HG03439 (cell line): ENCODE measurements around the gene MED22.
A peak's percentile ranks its signal among the peaks of the same experiment; 100 is the strongest.

ENCODE experiments used
- ATAC-seq: cut with Tn5 transposase; IDR thresholded peaks from one replicate; pipeline ENCODE4 v1.9.1; 2021; ENCODE audit warnings: mild to moderate bottlenecking, moderate library complexity; ENCODE audit not compliant: unreplicated experiment

Gene MED22

DNA sequence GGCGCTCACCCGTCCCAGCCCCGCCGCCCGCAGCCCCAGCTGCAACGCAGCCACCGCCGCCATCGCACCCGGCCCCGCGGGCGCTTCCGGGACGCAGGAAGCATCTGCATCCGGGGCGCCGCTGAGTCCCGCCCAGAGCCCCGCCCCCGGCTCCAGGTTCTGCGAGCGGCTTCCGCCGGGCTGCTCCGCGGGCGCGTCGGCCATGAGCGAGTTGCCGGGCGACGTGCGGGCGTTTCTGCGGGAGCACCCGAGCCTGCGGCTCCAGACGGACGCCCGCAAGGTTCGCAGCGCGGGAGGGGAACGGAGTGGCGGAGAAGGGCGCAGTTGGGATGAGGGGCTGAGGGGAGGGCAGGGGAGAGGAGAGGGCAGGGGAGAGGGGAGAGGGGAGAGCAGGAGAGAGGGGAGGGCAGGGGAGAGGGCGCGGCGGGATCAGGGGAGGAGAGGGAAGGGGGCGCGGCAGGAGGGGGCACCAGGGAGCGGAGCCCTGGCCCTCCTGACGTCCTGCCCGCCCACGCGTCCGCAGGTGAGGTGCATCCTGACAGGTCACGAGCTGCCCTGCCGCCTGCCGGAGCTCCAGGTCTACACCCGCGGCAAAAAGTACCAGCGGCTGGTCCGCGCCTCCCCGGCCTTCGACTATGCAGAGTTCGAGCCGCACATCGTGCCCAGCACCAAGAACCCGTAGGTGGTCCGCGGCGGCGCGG, 8.6 kb upstream of the MED22 start, which contains the start of the genes SURF1 and SURF2:
SURF1 (minus strand) TSS at position 97 of the 701 bp plus-strand sequence; CDS start at position 63, 34 bp downstream.
SURF2 (plus strand) TSS at position 160 of the 701 bp plus-strand sequence; CDS start at position 203, 43 bp downstream.
- peak; percentile 45 for ATAC-seq

DNA sequence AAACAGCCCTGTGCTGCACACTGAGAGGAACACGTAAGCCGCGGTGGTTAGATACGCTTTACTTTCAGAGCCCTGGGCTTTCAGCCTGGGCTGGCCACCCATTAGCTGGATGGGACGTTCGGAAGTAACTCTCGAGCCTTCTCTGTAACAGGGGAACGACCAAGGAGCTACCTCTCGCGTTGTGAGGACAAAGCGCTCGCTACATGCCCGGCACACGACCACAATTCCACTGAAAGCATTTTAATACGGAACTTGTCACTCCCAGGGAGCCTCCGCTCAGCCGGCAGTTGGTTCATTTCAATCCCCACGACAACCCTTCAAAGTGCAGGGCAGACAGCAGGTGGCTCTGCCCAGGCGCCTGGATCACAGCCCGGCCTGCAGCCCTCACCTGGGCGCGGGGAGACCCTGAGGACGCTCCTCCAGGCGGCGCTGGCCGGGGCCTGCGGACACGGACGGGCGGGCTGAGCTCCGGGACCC, 8.0 kb upstream of the MED22 start:
- peak; percentile 27 for ATAC-seq

DNA sequence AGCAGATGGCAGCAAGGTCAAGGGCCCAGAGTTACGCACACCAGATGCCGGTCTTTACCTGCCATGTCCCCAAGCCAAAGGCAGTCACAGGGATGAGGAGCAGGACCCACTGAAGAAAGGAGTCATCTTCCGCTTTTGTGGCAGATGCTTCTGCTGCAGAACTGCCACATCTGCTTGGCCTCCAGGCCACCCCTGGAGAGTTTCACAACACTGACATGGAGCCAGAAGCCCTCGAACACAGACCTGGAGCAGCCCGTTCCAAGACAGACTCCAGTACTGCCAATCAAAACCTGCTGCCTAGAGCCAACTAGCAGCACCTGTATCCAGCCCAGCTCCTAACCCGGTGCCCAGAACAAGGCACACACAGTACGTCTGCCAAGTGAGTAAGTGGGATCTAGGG, 6.8 kb upstream of the MED22 start:
- ATAC-seq, result no peak

DNA sequence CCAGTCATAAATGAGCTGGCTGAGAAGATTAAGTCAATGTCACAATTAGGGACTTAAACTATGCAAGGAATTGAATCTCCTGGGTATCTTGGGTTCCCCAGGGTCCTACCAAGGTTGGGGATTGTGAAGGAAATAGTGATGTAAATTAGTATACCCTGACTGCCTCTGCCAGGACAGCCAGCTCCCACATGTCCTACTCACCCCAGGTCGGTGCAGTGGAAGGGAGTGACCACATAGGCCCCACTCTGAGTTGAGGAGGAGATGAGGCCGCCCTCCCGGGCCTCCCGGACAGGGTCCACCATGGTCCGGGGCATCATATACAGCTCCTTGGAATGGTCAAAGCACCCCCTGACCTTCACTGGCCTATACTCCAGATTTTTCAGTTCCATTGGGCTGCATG, 5.6 kb upstream of the MED22 start:
- ATAC-seq, result no peak

DNA sequence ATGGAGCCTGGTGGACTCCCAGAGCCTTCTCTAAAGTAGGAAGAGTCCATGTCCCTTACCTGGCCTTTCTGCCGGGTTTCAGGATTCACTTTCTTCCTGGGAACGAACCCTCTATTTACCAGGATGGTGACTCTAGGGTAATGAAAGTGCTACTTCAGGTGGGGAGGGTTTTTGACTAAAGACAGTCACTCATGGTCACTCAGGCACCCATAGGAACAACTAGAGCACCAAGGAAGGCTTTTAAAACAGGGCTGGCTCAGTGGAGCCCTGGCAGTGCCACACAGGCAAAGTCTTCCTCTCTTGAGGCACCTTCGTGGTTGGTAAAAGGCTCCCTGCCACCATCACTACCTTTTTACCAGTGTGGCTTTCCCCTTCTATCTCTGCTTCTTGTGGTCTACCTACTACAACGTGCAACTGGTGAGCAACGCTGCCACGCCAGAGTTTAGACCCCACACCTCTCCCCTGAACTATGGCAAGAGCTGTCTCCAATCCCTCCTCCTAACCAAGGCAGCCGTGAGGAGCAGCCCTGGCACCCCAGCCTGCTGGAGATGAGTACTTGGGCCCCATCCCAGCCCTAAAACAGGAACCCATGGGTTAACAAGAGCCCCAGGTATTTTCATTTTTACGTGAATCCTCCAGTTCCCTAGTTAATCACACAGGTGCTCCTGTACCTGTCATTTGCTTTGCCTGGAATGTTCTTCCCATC, 4.9 kb upstream of the MED22 start:
- ATAC-seq, result no peak

DNA sequence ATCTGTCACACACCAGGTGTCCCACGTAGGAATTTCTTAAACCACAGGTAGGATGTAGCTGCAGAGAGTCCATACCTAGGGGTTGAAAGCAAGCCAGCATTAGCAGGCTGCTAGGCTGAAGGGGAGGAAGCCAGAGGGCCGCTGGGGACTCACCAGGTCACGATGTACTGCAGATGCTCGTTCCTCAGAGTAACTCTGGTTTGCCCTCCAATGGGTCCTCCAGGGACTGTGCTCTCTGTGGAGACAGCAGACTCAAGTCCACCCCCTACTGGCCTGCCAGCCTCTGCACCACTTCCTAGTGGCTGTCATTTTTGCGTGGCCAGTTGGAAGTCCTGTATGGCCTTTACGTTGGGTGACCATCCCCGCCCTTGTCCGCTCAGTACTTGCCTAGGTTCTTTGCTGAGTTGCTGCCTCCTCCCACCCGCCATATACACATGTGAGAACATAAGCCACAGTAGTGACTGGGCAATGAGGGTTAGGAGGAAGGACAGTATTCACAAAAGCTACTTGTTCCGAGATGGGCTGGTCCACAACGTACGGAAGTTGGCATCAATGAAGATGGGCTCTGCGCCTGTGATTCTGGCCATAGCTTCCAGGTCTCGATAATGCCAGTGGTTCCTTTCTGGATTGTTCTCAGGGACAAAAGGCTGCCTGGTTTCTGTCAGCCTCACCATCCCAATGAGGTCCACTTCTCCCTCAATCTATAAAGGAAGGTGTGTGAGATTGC, 4.1 kb upstream of the MED22 start:
- no peak for ATAC-seq

DNA sequence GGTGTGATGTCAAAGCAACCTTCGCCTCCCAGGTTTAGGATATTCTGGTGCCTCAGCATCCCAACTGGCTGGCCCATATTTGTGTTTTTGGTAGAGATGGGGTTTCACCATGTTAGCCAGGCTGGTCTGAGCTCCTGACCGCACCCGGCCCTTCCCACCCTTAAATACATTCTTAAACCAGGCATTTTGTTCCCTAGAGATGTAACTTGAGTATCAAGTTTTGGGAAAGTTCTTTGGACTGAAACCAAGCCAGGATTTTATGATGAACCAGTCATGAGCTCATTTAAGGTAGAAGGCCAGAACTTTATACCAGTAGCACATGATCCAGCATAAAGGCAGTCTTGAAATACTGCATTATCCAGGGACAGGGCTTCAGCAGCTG, 3.6 kb upstream of the MED22 start:
- ATAC-seq, result no peak

DNA sequence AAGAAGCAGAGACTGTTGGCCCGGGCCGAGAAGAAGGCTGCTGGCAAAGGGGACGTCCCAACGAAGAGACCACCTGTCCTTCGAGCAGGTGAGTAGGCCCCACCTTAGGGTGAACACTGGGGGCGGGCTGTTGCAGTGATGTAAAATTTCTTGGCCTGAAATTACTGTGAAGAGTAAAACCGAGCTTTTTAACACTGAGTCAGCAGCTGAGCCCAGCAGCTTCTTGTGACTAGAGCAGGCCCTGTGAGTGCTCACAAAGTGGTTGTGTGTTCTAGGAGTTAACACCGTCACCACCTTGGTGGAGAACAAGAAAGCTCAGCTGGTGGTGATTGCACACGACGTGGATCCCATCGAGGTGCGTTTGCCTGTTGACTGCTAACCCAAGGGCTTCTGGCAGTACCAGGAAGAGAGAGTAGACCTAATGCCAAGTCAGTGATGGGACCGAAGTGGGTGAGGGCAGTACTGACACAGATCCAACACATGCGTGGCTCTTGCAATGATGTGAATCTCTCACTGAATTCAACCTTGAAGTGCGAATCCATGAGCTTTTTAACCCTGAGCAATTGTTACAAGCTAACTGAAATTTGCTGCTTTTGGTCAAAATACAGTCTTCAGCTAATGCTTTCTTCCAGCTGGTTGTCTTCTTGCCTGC, 2.2 kb upstream of the MED22 start:
- ATAC-seq, result no peak

DNA sequence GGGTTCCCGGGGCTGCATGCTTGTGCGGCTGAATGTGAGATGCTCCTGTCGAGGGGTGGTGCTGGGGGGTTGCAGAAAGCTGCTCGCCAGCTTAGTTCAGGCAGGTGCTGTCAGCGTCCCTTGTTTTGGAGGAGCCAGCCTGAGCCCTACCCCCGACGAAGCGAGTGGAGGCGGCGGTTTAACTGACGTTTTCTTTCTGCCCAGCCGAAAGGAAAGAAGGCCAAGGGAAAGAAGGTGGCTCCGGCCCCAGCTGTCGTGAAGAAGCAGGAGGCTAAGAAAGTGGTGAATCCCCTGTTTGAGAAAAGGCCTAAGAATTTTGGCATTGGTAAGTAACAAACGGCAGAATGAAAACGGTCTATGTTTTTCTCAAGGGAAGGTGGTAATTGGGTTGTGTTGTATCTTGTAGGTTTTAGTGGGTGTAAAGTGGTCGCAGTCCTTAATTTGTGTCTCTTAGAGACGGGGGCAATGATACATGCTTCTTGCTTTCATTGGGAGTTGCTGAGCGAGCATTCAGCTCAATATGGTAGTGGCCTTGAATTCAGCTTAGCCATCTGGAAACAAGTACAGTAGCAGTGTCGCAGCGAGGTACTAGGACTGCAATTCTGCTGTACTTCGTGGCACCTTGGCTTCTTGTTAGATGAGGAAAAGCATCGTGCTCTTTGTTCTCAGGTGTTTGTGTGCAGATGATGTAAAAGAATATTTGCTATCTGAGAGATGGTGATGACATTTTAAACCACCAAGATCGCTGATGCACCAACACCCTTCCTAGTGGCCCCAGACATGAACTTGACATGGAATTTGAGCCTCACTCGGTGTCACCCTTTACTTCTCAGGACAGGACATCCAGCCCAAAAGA, 1.0 kb upstream of the MED22 start:
- no peak for ATAC-seq

DNA sequence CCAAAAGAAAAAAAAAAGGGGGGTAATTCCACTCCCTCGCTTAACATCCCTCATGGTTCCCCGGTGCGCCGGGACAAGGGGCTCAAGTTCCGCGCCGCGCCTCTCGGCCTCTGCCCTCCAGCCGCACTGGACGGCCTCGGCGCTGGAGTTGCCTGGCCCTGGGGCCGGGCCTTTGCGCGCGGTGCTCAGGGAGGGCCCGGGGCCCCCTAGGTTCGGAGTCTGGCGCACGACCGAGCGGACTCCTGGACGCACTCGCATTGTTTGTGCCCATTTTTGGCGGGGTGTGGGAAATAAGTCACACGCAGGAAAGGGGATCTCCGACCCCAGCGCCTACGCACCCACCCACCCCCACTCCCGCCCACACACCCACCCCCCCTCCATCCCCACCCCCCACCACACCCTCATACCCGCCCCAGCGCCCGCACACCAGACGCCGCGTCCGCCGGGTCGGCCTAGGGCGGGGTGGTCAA, 381 bp downstream of the MED22 start:
- ATAC-seq, result peak; percentile 28

DNA sequence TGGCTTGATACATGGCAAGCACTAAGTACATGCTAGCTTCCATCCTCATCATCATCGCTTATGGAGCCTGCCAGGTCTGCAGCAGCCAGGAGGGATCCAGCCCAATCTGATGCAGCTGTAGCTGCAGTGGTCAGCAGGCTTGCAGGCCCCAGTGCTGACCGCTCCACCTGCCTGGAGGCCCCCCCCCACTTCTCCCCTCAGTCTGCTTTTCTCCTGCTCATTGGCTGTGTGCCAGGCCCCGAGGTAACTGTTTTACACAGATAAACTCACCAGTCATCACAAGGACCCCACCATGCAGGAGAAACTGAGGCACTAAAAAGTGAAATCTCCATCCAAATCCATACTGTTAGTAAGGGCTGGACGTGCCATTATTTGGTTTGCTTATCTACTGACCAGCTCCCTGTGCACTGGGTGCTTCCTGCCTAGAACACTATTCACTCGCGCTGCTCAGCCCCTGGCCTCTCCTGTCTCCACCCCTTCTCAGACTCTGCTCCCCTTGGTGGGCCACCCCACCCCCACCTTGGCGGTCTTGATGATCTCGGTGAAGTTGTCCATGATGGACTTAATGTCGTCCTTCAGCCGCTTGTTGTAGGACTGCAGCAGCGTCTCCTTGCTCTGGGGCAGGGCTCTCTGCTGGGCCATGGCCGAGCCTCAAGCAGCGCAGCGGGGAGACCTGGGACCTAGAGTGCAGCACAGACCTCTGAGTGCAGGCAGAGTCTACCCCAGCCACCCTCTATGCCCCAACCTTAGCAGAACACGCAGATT, 1.7 kb downstream of the MED22 start:
- ATAC-seq, result no peak

DNA sequence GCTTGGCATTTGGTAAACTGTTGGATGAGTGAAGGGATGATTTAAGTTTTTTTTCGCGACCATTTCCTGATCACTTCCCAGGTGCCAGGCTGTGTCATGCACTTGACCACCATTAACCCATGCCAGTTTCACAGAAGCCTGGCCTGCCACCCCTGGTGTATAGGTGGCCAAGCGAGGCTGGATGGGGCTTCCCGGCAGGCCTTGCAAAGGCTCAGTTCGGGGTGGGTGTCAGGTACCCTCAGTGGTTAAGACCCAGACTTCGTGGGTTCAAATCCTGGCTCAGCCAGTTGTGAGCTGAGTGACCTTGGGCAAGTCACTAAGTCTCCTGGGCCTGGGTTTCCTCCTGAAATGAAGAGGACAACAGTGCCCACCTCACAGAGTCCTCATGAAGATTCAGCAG, 2.3 kb downstream of the MED22 start:
- no peak for ATAC-seq

DNA sequence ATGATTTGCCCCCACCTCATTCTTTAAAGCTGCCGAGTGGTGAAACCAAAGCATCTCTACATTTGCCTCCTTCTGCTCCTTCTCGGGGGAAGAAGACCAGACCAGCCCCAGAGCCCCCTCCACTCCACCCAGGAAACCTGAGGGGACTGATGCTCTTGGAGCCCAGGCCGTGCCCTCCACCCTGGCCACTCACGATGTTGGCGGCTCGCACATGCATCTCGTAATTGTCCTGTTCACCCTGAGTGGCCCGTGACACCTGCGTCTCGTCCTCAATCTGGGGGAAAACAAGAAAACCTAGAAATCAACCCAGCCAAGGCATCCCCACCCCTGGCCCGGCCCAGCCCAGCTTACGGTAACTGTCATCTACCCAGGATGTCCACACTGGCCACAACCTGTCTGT, 3.0 kb downstream of the MED22 start:
- no peak for ATAC-seq

DNA sequence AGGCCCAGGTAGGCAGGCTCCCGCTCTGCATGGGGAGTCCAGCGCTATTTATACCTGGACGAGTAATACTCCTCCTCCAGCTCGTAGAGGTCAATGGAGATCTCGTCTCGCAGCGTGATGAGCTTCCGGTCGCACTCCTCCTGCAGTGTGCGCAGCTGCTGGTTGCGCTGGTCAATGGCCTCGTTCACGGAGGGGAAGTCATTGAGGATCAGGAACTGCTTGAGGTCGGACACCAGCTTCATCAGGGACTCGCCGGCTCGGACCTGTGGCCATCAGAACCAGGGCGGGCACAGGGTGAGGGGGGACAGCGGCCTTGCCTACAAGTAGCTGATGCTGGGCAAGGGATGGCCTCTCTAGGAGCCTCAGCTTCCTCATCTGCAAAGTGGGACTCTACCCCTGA, 3.9 kb downstream of the MED22 start:
- no peak for ATAC-seq

DNA sequence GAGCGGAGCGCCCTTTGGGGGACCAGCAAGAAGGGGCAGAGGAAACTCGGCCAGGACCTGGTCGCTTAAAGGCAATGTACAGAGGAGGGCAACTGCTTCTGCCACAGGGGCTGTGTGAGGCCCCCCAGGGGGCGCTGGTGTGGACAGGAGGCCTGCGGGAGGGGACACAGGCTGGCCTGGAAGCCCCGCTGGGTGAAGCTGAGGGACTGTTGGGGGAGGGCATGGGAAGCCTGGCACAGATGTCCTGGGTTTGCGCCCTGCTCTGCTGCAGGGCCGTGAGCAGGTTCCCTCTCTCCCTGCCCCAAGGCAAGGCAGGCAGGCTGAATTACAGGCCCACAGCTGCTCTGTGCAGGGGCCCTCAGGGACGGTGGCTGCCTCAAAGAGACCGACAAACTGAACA, 5.4 kb downstream of the MED22 start:
- no peak for ATAC-seq

DNA sequence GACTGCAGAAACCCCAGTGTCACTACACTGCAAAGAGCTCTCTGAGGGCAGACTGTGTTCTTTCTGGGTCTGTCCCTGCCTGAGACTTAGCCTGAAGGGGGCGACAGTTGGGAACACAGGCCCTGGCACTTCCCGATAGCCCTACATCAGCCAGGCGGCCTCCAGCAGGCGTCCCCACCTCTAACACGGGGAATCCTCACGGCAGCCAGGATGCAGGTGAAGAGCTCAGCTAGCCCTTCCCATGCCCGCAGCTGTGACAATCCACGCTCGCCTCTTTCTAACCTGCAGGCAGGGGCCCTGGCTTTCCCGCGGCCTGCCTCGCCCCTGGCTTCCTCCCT, 5.9 kb downstream of the MED22 start:
- no peak for ATAC-seq

DNA sequence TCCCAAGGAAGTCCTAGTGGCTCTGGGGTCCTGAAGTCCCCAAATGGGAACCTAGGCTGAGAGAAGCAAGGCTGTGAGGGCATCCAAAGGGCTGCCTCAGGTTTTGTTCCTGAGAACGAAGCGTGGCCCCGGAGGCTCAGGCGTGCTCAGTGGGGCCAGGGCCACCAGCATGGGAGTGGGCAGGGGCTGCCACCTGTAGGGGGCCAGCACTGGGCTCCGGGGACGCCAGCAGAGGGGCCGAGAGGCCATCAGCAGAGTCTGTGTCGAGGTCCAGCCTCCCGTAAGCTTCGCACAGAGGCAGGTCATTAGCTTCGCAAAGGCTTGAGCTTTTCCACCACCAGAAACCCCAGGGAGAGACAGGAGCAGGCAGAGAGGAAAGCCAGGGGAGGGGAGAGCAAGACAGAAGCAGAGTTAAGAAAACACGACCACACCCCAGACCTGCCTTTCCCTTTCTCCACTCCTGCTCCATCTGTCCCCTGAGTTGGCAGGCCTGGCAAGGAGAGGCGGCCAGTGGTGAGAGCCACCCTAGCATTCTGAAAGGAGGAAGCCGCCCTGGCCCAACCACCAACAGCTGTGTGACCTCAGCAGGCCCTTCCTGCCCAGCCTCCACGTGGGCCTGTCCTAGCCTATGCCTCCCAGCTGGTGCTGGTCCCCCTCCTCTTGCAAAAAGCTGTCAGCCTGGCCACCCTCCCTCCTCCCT, 6.4 kb downstream of the MED22 start:
- ATAC-seq, result no peak

DNA sequence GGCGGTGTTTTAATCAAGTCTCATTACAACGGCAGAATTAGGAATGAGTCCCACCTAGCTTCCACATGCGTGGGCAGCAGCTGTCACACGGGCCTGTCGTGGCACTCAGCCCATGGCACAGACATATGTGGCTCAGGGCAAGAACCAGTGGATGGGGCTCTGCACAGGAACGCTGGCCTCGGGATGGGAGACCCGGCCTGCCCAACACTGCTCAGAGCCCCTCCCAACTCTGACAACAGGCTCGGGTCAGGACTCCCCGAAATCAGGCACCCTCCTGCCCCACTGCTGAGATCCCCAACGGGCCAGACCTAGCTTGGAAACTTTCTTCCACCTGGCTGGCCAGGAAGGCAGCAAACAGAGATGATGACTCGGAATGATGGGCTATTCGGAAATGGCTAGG, 7.0 kb downstream of the MED22 start:
- no peak for ATAC-seq

DNA sequence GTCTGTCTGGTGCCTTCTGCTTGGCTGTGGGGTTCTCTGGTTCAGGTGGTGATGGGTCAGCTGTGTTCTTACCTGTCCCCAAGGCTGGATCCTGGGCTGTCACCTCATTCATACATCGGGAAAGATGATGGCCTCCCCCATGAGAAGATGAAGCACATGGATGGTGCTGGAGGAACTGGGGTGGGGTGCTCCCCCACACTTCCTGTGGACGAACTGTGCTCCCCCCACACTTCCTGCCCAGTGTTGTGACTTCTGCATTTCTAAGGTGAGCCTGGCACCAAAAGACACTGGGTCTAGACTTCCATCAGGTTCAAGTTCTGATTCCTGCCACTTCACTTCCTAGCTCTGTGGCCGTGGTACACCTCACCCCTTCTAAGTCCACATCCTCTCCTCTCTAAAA, 7.7 kb downstream of the MED22 start:
- no peak for ATAC-seq
